IMR-90 (cell line): Measurements from ENCODE around the gene VPS11. TPM values are rescaled to one million over a fixed set of nuclear protein-coding genes. Genes with fewer than 3 reads are reported as not detected.
"Not testable (repeated sequence)": the region's sequence is repeated elsewhere in the genome, so short reads cannot be mapped to it uniquely, and the experiment has no call there.

Experiments used
- ATAC-seq: fragments of 200-7000 bp; cut with Tn5 transposase; 2 replicates; pipeline ENCODE4 v1.9.1; 2020; ENCODE audit warnings: low read depth, mild to moderate bottlenecking, moderate library complexity
- BruUV-seq: library from RNA; stranded (reverse); fragments of 400-500 nt; replicated peaks from 2 replicates; lab custom pipeline; 2021; lab: Mats Ljungman, UMichigan
- CTCF ChIA-PET: fragments of 300-600 bp; formaldehyde crosslinking; extraction: SDS; loops from one replicate; lab custom pipeline; 2021; ENCODE audit warnings: antibody characterized with exemption; lab: Yijun Ruan, JAX
- POLR2A ChIA-PET: fragments of 300-600 bp; sonication (Branson Sonifier 250); formaldehyde crosslinking; loops from one replicate; lab custom pipeline; 2022; ENCODE audit warnings: antibody characterized with exemption; ENCODE audit not compliant: unreplicated experiment; lab: Charles Lee
- DNase-seq: peaks from one replicate; pipeline ENCODE4 v3.0.0; 2013
- H2AFZ ChIP-seq: replicated peaks from 2 replicates; pipeline ENCODE3; 2013; ENCODE audit warnings: low read length, mild to moderate bottlenecking; ENCODE audit not compliant: poor library complexity
- H2AK5ac ChIP-seq: 2 replicates; pipeline ENCODE4 v1.6.1; 2013; ENCODE audit warnings: low read depth, low read length, inconsistent platforms
- H2AK9ac ChIP-seq: replicated peaks from 2 replicates; pipeline ENCODE3; 2013; ENCODE audit warnings: mild to moderate bottlenecking, low read depth, low read length, moderate library complexity; ENCODE audit not compliant: poor library complexity
- H2BK120ac ChIP-seq: 2 replicates; pipeline ENCODE4 v1.6.1; 2013; ENCODE audit warnings: low read depth, low read length, inconsistent platforms
- H2BK15ac ChIP-seq: 3 replicates; pipeline ENCODE4 v1.6.1; 2013; ENCODE audit warnings: low read depth, low read length, inconsistent platforms
- H2BK20ac ChIP-seq: 2 replicates; pipeline ENCODE4 v1.6.1; 2013; ENCODE audit warnings: low read depth, mild to moderate bottlenecking, inconsistent platforms, low read length, moderate library complexity
- H2BK5ac ChIP-seq: 2 replicates; pipeline ENCODE4 v1.6.1; 2013; ENCODE audit warnings: mild to moderate bottlenecking, low read depth, low read length, inconsistent platforms; ENCODE audit not compliant: poor library complexity, severe bottlenecking
- H3K14ac ChIP-seq: replicated peaks from 2 replicates; pipeline ENCODE4 v1.6.1; 2013; ENCODE audit warnings: low read depth, low read length, inconsistent platforms
- H3K18ac ChIP-seq: 2 replicates; pipeline ENCODE4 v1.6.1; 2013; ENCODE audit warnings: low read depth, low read length, control low read depth
- H3K23ac ChIP-seq: 2 replicates; pipeline ENCODE4 v1.6.1; 2013; ENCODE audit warnings: low read depth, low read length, inconsistent platforms
- H3K27ac ChIP-seq: 2 replicates; pipeline ENCODE4 v1.5.1; 2013; ENCODE audit warnings: mild to moderate bottlenecking, control low read depth, low read length; ENCODE audit not compliant: insufficient read depth
- H3K27me3 ChIP-seq: 2 replicates; pipeline ENCODE4 v1.6.1; 2013; ENCODE audit warnings: low read length; ENCODE audit not compliant: control insufficient read depth, insufficient read depth
- H3K36me3 ChIP-seq: 2 replicates; pipeline ENCODE4 v1.6.1; 2013; ENCODE audit warnings: low read length, mixed read lengths; ENCODE audit not compliant: control insufficient read depth, insufficient read depth
- H3K4ac ChIP-seq: 2 replicates; pipeline ENCODE4 v1.6.1; 2013; ENCODE audit warnings: low read depth, low read length, inconsistent platforms
- H3K4me1 ChIP-seq: 2 replicates; pipeline ENCODE4 v1.6.1; 2013; ENCODE audit warnings: low read length, mixed read lengths; ENCODE audit not compliant: control insufficient read depth, insufficient read depth
- H3K4me2 ChIP-seq: 2 replicates; pipeline ENCODE4 v1.6.1; 2013; ENCODE audit warnings: low read depth, mild to moderate bottlenecking, control low read depth, low read length, moderate library complexity
- H3K4me3 ChIP-seq: 2 replicates; pipeline ENCODE4 v1.5.1; 2013; ENCODE audit warnings: low read depth, mild to moderate bottlenecking, control low read depth, low read length, moderate library complexity; ENCODE audit not compliant: insufficient read depth
- H3K56ac ChIP-seq: 2 replicates; pipeline ENCODE4 v1.6.1; 2013; ENCODE audit warnings: low read length, inconsistent platforms; ENCODE audit not compliant: insufficient read depth; ENCODE audit errors: extremely low read depth
- H3K79me1 ChIP-seq, 2 experiments: 2 replicates each; pipeline ENCODE4 v1.6.1; 2013; ENCODE audit warnings: low read length in 2 of 2, inconsistent platforms in 1 of 2, low read depth in 1 of 2
- H3K9ac ChIP-seq: 2 replicates; pipeline ENCODE4 v1.6.1; 2013; ENCODE audit warnings: low read depth, low read length, control low read depth
- H3K9me1 ChIP-seq: 2 replicates; pipeline ENCODE4 v1.6.1; 2013; ENCODE audit warnings: low read length, inconsistent platforms; ENCODE audit not compliant: insufficient read depth
- H3K9me3 ChIP-seq: 2 replicates; pipeline ENCODE4 v1.6.1; 2013; ENCODE audit warnings: low read length; ENCODE audit not compliant: control insufficient read depth, insufficient read depth
- H4K20me1 ChIP-seq: 2 replicates; pipeline ENCODE4 v1.6.1; 2013; ENCODE audit warnings: low read length, inconsistent platforms; ENCODE audit not compliant: insufficient read depth
- H4K5ac ChIP-seq: 2 replicates; pipeline ENCODE4 v1.6.1; 2013; ENCODE audit warnings: mild to moderate bottlenecking, low read depth, low read length, control low read depth
- H4K8ac ChIP-seq, 2 experiments: 2 replicates each; pipeline ENCODE4 v1.6.1; 2013; ENCODE audit warnings: low read depth in 2 of 2, low read length in 2 of 2, control low read depth in 1 of 2, inconsistent platforms in 1 of 2
- H4K91ac ChIP-seq: 2 replicates; pipeline ENCODE4 v1.6.1; 2013; ENCODE audit warnings: low read depth, low read length, inconsistent platforms; ENCODE audit not compliant: insufficient read depth
- WGBS, 2 experiments: methylation state at CpG; one replicate each; pipeline versions ENCODE4 v1.1.5 to v1.1.7; 2013; ENCODE audit warnings: missing lambda C conversion rate in 2 of 2; ENCODE audit not compliant: insufficient read length in 1 of 2; ENCODE audit errors: extremely low coverage in 2 of 2; 5-methylcytosine and 5-hydroxymethylcytosine counted together
- dilution Hi-C: fragments of 300-500 bp; cut with HindIII; formaldehyde crosslinking; loops from one replicate; pipeline ENCODE4 v1.14.3; 2018; ENCODE audit warnings: low sequenced_read_pairs; ENCODE audit not compliant: unreplicated experiment
- in situ Hi-C: fragments of 300-500 bp; cut with MboI; formaldehyde crosslinking; loops from 3 replicates; pipeline ENCODE4 v1.14.3; 2019; ENCODE audit warnings: low sequenced_read_pairs, inconsistent platforms, mixed read lengths
- intact Hi-C: fragments of 100-400 bp; cut with micrococcal nuclease; formaldehyde crosslinking; loops from 2 replicates; pipeline ENCODE4 v1.10.0; 2022
- polyA plus RNA-seq, 3 experiments: library from polyadenylated mRNA; depleted of rRNA; stranded (reverse); fragments of >200 nt; gene quantifications; 2 replicates each; pipeline ENCODE4 v1.2.3, GENCODE V29; 2012; ENCODE audit warnings: low replicate concordance in 1 of 3
- total RNA-seq: library from RNA; depleted of rRNA; stranded (reverse); fragments of >200 nt; gene quantifications from 2 replicates; pipeline ENCODE4 v1.2.3, GENCODE V29; 2012

VPS11 gene
- total and polyA plus RNA-seq, 2 of the 4 experiments (the other 2 are of a cell fraction) = 19.7 to 30.5 TPM

DNA sequence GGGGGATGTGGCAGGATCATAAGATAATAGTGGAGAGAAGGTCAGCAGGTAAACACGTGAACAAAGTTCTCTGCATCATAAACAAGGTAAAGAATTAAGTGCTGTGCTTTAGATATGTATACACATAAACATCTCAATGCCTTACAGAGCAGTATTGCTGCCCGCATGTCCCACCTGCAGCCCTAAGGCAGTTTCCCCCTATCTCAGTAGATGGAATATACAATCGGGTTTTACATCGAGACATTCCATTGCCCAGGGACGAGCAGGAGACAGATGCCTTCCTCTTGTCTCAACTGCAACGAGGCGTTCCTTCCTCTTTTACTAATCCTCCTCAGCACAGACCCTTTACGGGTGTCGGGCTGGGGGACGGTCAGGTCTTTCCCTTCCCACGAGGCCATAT is 28.1 kb upstream of the VPS11 start:
- H3K4me1 ChIP-seq, BruUV-seq, H2AK9ac ChIP-seq, H3K14ac ChIP-seq, intact Hi-C loops, POLR2A ChIA-PET, ATAC-seq, H3K27me3 ChIP-seq, H3K18ac ChIP-seq, H4K91ac ChIP-seq, H3K23ac ChIP-seq, H3K4me2 ChIP-seq, dilution Hi-C loops, H3K56ac ChIP-seq, H3K36me3 ChIP-seq, H3K9me1 ChIP-seq, H2BK15ac ChIP-seq, H3K4ac ChIP-seq, H2AK5ac ChIP-seq, H4K8ac ChIP-seq, H2AFZ ChIP-seq, H2BK5ac ChIP-seq, H3K4me3 ChIP-seq, H4K5ac ChIP-seq, H2BK120ac ChIP-seq, H3K27ac ChIP-seq, CTCF ChIA-PET, H3K9me3 ChIP-seq, in situ Hi-C loops, H3K79me1 ChIP-seq, DNase-seq, H4K20me1 ChIP-seq, H2BK20ac ChIP-seq, H3K9ac ChIP-seq: not testable (repeated sequence)
- no CpG with 5 or more reads among the region's 11 CpGs for WGBS, 2 experiments
